ENCODE measurements around the gene KLHL22.

The KLHL22 gene

DNA sequence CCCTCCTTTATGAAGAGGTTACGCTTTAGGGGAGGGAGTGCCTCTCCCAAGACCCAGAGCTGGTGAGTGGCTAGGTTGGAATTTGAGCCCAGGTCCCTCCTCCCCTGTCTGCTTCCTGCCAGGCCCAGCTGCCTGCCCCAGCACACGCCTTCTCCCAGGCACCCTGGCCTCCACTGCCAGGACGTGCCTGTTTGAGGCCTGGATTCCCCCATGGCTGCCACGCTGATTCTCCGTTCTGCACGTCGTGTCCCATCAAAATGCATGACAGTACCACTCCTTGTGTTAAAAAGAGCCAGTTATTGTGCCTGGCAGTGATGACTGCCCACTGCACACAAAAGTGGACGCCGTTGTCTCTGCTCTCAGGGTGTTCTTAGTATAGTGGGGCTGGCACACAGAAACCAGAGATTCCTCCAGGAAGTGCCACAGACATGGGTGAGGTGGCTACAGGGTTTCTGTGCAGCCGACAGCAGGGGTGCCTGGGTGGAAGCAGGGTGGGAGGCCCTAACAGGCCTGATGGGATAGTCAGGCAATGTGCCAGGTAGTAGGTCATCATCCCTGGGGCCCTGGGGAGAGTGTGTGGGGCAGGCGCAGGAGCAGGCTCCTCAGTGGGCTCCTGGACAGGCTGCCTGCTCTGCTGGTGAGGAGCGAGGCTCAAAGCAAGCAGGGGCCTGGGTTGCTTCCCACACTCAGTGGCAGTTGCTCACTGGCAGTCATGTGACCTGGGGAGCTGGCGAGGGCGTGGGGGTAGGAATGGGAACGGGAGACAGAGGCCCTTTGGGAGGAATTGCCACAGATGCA is 36.0 kb upstream of the KLHL22 start:
- ATAC-seq (ENCODE audit: insufficient read depth, low read depth), result peak; percentile 43; the same call in 2 of the 3 replicates
- Histone ChIP-seq H3K9me3 (ENCODE audit: insufficient read depth, low read length, severe bottlenecking) (no peaks in the 10 kb centered on the region), H3K36me3 (ENCODE audit: insufficient read depth, low read length) (peaks cover 59% of the 10 kb centered on the region), H3K4me1 (ENCODE audit: insufficient read depth, low read length) (no peaks in the 10 kb centered on the region; the same call in 1 of the 2 replicates), H3K79me2 (ENCODE audit: insufficient read depth, low read length) (peaks cover 90% of the 10 kb centered on the region), H2AFZ (ENCODE audit: low read depth, low read length) (no peak overlapping the region), H4K20me1 (ENCODE audit: insufficient read depth, low read length) (peaks cover 79% of the 10 kb centered on the region), H3K4me3 (ENCODE audit: low read depth in 1 of 2, low read length in 2 of 2) (no peak overlapping the region), H3K9ac (ENCODE audit: low read depth, low read length) (no peak overlapping the region), H3K4me2 (ENCODE audit: insufficient read depth, low read length) (no peak overlapping the region), H3K27ac (ENCODE audit: low read length) (peak overlapping the region; percentile 42; the same call in 1 of the 2 replicates), H3K27me3 (ENCODE audit: insufficient read depth, low read length, poor library complexity) (no peaks in the 10 kb centered on the region)
- TF ChIP-seq, protein P1, sequence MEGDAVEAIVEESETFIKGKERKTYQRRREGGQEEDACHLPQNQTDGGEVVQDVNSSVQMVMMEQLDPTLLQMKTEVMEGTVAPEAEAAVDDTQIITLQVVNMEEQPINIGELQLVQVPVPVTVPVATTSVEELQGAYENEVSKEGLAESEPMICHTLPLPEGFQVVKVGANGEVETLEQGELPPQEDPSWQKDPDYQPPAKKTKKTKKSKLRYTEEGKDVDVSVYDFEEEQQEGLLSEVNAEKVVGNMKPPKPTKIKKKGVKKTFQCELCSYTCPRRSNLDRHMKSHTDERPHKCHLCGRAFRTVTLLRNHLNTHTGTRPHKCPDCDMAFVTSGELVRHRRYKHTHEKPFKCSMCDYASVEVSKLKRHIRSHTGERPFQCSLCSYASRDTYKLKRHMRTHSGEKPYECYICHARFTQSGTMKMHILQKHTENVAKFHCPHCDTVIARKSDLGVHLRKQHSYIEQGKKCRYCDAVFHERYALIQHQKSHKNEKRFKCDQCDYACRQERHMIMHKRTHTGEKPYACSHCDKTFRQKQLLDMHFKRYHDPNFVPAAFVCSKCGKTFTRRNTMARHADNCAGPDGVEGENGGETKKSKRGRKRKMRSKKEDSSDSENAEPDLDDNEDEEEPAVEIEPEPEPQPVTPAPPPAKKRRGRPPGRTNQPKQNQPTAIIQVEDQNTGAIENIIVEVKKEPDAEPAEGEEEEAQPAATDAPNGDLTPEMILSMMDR (IDR thresholded peaks at IDR 0.05; ENCODE audit: borderline replicate concordance, extremely low read depth, low read length, poor library complexity, severe bottlenecking), result no peak
- no peak for TF ChIP-seq EZH2 (IDR thresholded peaks at IDR 0.05; ENCODE audit: borderline replicate concordance, low read depth, low read length, severe bottlenecking)
- no peak for DNase-seq

DNA sequence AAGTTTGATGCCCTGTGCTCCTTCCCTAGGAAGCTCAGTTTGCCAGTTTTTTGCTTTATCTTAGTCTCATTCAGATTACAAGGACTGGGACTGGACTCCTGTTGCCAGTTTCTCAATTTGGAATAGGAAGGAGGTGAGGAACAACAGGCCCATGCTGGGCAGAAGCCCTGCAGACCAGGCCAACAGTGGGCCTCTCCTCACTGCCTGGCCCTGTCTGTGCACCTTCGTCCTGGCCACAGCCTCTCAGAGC is 35.5 kb upstream of the KLHL22 start:
- Histone ChIP-seq H3K4me1 (ENCODE audit: insufficient read depth, low read length) (no peaks in the 10 kb centered on the region; the same call in 1 of the 2 replicates), H3K27me3 (ENCODE audit: insufficient read depth, low read length, poor library complexity) (no peaks in the 10 kb centered on the region), H3K4me2 (ENCODE audit: insufficient read depth, low read length) (no peak overlapping the region), H3K4me3 (ENCODE audit: low read depth in 1 of 2, low read length in 2 of 2) (no peak overlapping the region), H4K20me1 (ENCODE audit: insufficient read depth, low read length) (peaks cover 80% of the 10 kb centered on the region), H3K79me2 (ENCODE audit: insufficient read depth, low read length) (peaks cover 91% of the 10 kb centered on the region), H3K27ac (ENCODE audit: low read length) (no peak overlapping the region; the same call in 1 of the 2 replicates), H3K9ac (ENCODE audit: low read depth, low read length) (no peak overlapping the region), H2AFZ (ENCODE audit: low read depth, low read length) (no peak overlapping the region), H3K9me3 (ENCODE audit: insufficient read depth, low read length, severe bottlenecking) (no peaks in the 10 kb centered on the region), H3K36me3 (ENCODE audit: insufficient read depth, low read length) (peaks cover 63% of the 10 kb centered on the region)
- no peak for ATAC-seq (ENCODE audit: insufficient read depth, low read depth)
- no peak for TF ChIP-seq EZH2 (IDR thresholded peaks at IDR 0.05; ENCODE audit: borderline replicate concordance, low read depth, low read length, severe bottlenecking)
- TF ChIP-seq, protein P1 (IDR thresholded peaks at IDR 0.05; ENCODE audit: borderline replicate concordance, extremely low read depth, low read length, poor library complexity, severe bottlenecking), result no peak
- DNase-seq, result no peak

DNA sequence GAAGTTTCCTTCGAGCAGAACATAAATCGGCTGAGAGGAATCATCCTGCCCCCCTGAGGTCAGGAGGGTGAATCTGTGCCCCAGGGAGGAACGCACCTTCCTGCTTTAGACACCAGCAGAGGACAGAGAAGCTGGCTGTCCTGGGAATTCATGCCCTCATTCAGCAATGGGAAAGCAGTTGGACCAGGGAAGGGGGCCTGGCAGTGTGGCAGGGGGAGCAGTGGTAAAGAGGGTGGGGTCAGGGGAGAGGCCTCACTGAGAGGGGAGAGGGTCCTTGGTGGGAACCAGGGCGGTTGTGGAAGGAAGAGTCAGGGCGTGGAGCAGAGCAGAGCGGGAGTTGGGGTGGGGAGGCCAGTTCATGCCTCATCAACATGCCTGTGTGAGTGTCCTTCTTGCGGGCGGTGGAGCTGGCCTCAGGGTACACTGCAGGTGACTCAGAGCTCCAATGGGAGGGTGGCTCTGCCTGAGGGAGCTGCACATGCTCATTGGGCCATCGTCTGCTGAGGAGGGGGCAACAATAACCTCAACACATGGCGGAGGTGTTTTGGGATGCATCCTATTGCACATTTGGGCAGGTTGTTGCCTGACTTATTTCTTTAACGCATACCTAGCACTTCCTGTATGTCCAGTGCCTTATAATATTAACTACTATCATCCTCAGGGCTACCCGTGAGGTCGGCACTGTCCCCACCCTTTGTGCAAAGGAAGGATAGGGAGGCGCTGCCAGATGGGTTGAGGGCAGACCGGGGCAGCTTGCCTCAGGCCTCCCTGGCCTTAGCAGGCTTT is 35.0 kb upstream of the KLHL22 start:
- DNase-seq, result no peak

More for the DNA sequence above, 35.0 kb upstream of the KLHL22 start:
- H3K27ac ChIP-seq (ENCODE audit: low read length), result no peak overlapping the region
- peaks cover 66% of the 10 kb centered on the region for H3K36me3 ChIP-seq (ENCODE audit: insufficient read depth, low read length)
- peaks cover 83% of the 10 kb centered on the region for H4K20me1 ChIP-seq (ENCODE audit: insufficient read depth, low read length)
- H3K79me2 ChIP-seq (ENCODE audit: insufficient read depth, low read length), result peaks cover 94% of the 10 kb centered on the region
- TF ChIP-seq, protein P1 (IDR thresholded peaks at IDR 0.05; ENCODE audit: borderline replicate concordance, extremely low read depth, low read length, poor library complexity, severe bottlenecking), result peak; percentile 2
- no peak for TF ChIP-seq EZH2 (IDR thresholded peaks at IDR 0.05; ENCODE audit: borderline replicate concordance, low read depth, low read length, severe bottlenecking)
- no peaks in the 10 kb centered on the region for H3K27me3 ChIP-seq (ENCODE audit: insufficient read depth, low read length, poor library complexity)
- no peaks in the 10 kb centered on the region; the same call in 1 of the 2 replicates for H3K4me1 ChIP-seq (ENCODE audit: insufficient read depth, low read length)
- ATAC-seq (ENCODE audit: insufficient read depth, low read depth), result no peak
- no peak overlapping the region for H3K4me3 ChIP-seq (ENCODE audit: low read depth in 1 of 2, low read length in 2 of 2)
- no peak overlapping the region for H3K9ac ChIP-seq (ENCODE audit: low read depth, low read length)
- no peak overlapping the region for H2AFZ ChIP-seq (ENCODE audit: low read depth, low read length)
- H3K4me2 ChIP-seq (ENCODE audit: insufficient read depth, low read length), result no peak overlapping the region
- H3K9me3 ChIP-seq (ENCODE audit: insufficient read depth, low read length, severe bottlenecking), result no peaks in the 10 kb centered on the region

Data from DND-41 (cell line).